Smooth muscle cell (in vitro differentiated cells): ENCODE measurements around the gene CFAP126. TPM values are rescaled to one million over a fixed set of nuclear protein-coding genes. Genes with fewer than 3 reads are reported as not detected.
A peak's percentile ranks its signal among the peaks of the same experiment; 100 is the strongest.
"Not testable (repeated sequence)": the region's sequence is repeated elsewhere in the genome, so short reads cannot be mapped to it uniquely, and the experiment has no call there.

Experiments used
- DNase-seq: peaks from one replicate; lab custom pipeline; 2025; ENCODE audit not compliant: unreplicated experiment; lab: John Stamatoyannopoulos, UW
- H2AFZ ChIP-seq: fragments of 200-600 bp; sonication (generic); 2 replicates; pipeline ENCODE4 v1.6.0; 2016; ENCODE audit warnings: antibody characterized with exemption, low read depth, mild to moderate bottlenecking
- H3F3A ChIP-seq: fragments of 200-600 bp; sonication (generic); 2 replicates; pipeline ENCODE4 v1.6.0; 2017; ENCODE audit warnings: antibody characterized with exemption, low read depth
- H3K27ac ChIP-seq: fragments of 200-600 bp; sonication (generic); 2 replicates; pipeline ENCODE4 v1.5.1; 2016; ENCODE audit warnings: low read depth, mild to moderate bottlenecking
- H3K27me3 ChIP-seq: fragments of 200-600 bp; sonication (generic); 2 replicates; pipeline ENCODE4 v1.6.1; 2016; ENCODE audit warnings: low read depth, mild to moderate bottlenecking
- H3K36me3 ChIP-seq: fragments of 200-600 bp; sonication (generic); 2 replicates; pipeline ENCODE4 v1.5.1; 2016; ENCODE audit warnings: low read depth
- H3K4me1 ChIP-seq: fragments of 200-600 bp; sonication (generic); 2 replicates; pipeline ENCODE4 v1.5.1; 2016; ENCODE audit warnings: low read depth
- H3K4me2 ChIP-seq: fragments of 200-600 bp; sonication (generic); 2 replicates; pipeline ENCODE4 v1.6.0; 2016; ENCODE audit warnings: mild to moderate bottlenecking
- H3K4me3 ChIP-seq: fragments of 200-600 bp; sonication (generic); 2 replicates; pipeline ENCODE4 v1.5.1; 2016; ENCODE audit warnings: mild to moderate bottlenecking
- H3K79me2 ChIP-seq: fragments of 200-600 bp; sonication (generic); 2 replicates; pipeline ENCODE4 v1.6.0; 2016; ENCODE audit warnings: low read depth, mild to moderate bottlenecking
- H3K9ac ChIP-seq: fragments of 200-600 bp; sonication (generic); 2 replicates; pipeline ENCODE4 v1.6.0; 2016; ENCODE audit warnings: low read depth
- H3K9me3 ChIP-seq: fragments of 200-600 bp; sonication (generic); replicated peaks from 2 replicates; pipeline ENCODE4 v1.5.1; 2016; ENCODE audit warnings: low read depth
- H4K20me1 ChIP-seq: fragments of 200-600 bp; sonication (generic); 2 replicates; pipeline ENCODE4 v1.6.0; 2016; ENCODE audit warnings: low read depth
- WGBS: methylation state at CpG from one replicate; pipeline ENCODE4 v1.1.7; 2016; ENCODE audit warnings: low lambda C conversion rate; 5-methylcytosine and 5-hydroxymethylcytosine counted together
- polyA plus RNA-seq: library from polyadenylated mRNA; unstranded; fragments of >200 nt; fragmentation: Nextera tagmentation; extraction: Ambion mirVana; gene quantifications from 2 replicates; pipeline ENCODE4 v1.2.1, GENCODE V29; 2016
- total RNA-seq: library from RNA; depleted of rRNA; stranded (reverse); fragments of >200 nt; gene quantifications from 2 replicates; pipeline ENCODE4 v1.2.3, GENCODE V29; 2014
- TF ChIP-seq, protein P1 (sequence below): fragments of 200-600 bp; sonication (generic); IDR thresholded peaks from 2 replicates; pipeline ENCODE4 v1.5.1; 2017; ENCODE audit warnings: borderline replicate concordance, mild to moderate bottlenecking, antibody characterized with exemption; ENCODE audit not compliant: insufficient read depth, poor library complexity, severe bottlenecking

Gene CFAP126, protein sequence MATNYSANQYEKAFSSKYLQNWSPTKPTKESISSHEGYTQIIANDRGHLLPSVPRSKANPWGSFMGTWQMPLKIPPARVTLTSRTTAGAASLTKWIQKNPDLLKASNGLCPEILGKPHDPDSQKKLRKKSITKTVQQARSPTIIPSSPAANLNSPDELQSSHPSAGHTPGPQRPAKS
- total RNA-seq, result not detected in 2 replicates
- polyA plus RNA-seq, result not detected in 2 replicates

DNA sequence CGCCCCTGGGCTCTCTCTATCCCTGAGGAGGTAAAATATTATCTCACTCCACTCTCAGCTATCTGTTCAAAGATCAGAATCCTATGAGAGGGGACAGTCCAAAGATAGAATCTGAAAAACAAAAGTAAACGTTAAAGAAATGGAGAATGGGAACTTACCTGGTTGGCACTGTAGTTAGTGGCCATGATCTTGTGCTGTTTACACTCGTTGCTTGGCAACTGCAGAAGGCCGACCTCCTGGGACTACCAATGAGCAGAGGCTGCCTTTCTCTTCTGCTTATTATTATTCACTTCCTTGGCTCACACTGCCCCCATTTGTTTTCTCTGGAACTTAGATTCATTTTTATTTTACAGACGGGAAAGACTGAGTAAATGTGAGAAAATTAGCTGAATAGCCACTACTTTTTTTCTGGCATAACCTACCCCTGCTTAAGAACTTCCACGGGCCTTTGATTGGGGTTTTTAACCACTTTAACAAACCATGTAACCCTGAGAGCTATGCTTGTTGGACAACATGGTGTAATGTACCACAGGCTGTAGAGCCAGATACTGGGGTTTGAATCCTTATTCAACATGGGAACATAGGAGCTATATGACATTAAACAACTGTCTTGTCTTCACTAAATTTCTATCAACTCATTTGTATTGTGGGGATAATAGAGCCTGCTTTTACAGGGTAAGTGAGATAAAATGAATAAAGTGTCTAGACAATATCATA is at the start of gene CFAP126:
Gene CFAP126, minus strand, starts transcription at position 193 of the 717 bp plus-strand sequence. Its CDS starts 8 bp downstream, at position 185.
- H3K27me3 ChIP-seq, result no peaks in the 10 kb centered on the region

DNA sequence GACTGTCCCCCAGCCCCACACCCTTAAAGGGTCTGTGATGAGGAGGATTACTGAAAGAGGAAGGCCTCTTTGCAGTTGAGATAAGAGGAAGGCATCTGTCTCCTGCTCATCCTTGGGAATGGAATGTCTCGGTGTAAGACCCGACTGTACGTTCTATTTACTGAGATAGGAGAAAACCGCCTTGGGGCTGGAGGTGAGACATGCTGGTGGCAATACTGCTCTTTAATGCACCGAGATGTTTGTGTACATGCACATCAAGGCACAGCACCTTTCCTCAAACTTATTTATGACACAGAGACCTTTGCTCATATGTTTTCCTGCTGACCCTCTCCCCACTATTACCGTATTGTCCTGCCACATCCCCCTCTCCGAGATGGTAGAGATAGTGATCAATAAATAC is 45.4 kb upstream of the CFAP126 start:
- WGBS, result 60% methylated on average over 7 of the region's 7 CpGs
- not testable (repeated sequence) for H3K4me2 ChIP-seq, H3K4me3 ChIP-seq, H3F3A ChIP-seq, H3K9me3 ChIP-seq, H3K4me1 ChIP-seq, H3K27me3 ChIP-seq, H3K9ac ChIP-seq, H2AFZ ChIP-seq, H3K36me3 ChIP-seq, H3K79me2 ChIP-seq, H4K20me1 ChIP-seq, H3K27ac ChIP-seq, DNase-seq

More for the DNA sequence above, at the start of gene CFAP126:
- Histone ChIP-seq H3K79me2 (no peaks in the 10 kb centered on the region), H3K27ac (no peak within 1 kb of the TSS), H3F3A (no peaks in the 10 kb centered on the region), H3K9ac (peak within 1 kb of the TSS; percentile 2), H3K4me1 (no peaks in the 10 kb centered on the region), H3K4me3 (no peak within 1 kb of the TSS), H2AFZ (no peak within 1 kb of the TSS), H3K9me3 (no peaks in the 10 kb centered on the region), H3K36me3 (no peaks in the 10 kb centered on the region), H4K20me1 (no peaks in the 10 kb centered on the region), H3K4me2 (no peak within 1 kb of the TSS)
- TF ChIP-seq, protein P1, sequence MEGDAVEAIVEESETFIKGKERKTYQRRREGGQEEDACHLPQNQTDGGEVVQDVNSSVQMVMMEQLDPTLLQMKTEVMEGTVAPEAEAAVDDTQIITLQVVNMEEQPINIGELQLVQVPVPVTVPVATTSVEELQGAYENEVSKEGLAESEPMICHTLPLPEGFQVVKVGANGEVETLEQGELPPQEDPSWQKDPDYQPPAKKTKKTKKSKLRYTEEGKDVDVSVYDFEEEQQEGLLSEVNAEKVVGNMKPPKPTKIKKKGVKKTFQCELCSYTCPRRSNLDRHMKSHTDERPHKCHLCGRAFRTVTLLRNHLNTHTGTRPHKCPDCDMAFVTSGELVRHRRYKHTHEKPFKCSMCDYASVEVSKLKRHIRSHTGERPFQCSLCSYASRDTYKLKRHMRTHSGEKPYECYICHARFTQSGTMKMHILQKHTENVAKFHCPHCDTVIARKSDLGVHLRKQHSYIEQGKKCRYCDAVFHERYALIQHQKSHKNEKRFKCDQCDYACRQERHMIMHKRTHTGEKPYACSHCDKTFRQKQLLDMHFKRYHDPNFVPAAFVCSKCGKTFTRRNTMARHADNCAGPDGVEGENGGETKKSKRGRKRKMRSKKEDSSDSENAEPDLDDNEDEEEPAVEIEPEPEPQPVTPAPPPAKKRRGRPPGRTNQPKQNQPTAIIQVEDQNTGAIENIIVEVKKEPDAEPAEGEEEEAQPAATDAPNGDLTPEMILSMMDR, result no peak
- no peak for DNase-seq
- 65% methylated on average over 6 of the region's 6 CpGs for WGBS

DNA sequence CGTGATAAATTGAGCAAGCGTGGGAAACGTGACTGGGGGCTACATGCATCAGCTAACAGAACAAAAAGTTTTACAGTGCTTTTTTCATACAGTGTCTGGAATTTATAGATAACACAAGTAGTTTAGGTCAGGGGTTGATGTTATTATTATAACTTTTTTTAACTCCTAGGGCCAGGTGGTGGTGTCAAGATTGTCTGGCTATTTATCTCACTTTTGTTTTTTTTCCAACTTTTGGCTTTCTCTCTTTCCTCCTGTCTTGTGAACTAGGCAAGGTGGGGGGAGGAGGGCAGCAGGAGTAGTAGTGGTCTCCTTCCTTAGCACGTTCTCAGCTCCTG is 42.9 kb upstream of the CFAP126 start:
- DNase-seq, H3K4me1 ChIP-seq, H4K20me1 ChIP-seq, H2AFZ ChIP-seq, H3K36me3 ChIP-seq, H3K79me2 ChIP-seq, H3K4me2 ChIP-seq, H3K9me3 ChIP-seq, H3K4me3 ChIP-seq, H3F3A ChIP-seq, H3K27ac ChIP-seq, H3K27me3 ChIP-seq, H3K9ac ChIP-seq: not testable (repeated sequence)
- WGBS, result 93% methylated on average over 4 of the region's 4 CpGs

DNA sequence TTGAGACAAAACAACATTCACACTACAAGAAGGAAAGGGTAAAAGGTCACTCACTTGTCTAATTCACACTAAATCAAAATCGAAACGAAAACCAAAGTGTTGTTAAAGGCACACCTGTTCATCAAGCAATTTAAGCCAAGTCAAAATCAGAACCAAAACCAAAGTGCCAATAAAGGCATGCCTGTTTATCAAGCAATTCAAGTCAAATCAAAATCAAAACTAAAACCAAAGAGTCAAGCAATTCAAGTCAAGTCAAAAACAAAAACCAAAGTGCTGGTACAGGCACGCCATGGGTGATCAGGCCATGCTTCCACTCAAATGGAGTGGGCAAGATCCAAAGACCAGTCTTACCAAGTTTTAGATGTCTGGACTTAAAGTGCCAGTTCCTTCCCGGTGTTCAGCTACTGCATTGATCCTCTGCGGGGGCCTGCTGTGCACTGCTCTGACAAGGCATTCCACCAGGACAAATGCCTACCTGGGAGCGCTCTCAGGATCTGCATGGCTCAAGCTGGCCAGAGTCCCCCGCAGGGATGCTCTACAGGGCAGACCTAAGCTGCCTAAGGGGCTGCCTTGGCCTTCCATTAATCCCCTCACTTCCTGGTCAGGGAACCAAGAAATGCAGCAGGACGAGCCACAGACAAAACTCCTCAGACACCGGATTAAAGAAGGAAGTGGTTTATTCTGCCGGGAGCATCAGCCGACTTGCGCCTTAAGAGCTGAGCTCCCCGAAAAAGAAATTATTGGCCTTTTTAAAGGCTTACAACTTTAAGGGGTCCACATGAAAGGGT is 42.4 kb upstream of the CFAP126 start:
- not testable (repeated sequence) for H3K4me3 ChIP-seq, H4K20me1 ChIP-seq, H3K9me3 ChIP-seq, H2AFZ ChIP-seq, H3K9ac ChIP-seq, DNase-seq, H3F3A ChIP-seq, H3K27me3 ChIP-seq, H3K27ac ChIP-seq, H3K4me1 ChIP-seq, H3K4me2 ChIP-seq, H3K79me2 ChIP-seq, H3K36me3 ChIP-seq
- WGBS, result 90% methylated on average over 13 of the region's 13 CpGs

DNA sequence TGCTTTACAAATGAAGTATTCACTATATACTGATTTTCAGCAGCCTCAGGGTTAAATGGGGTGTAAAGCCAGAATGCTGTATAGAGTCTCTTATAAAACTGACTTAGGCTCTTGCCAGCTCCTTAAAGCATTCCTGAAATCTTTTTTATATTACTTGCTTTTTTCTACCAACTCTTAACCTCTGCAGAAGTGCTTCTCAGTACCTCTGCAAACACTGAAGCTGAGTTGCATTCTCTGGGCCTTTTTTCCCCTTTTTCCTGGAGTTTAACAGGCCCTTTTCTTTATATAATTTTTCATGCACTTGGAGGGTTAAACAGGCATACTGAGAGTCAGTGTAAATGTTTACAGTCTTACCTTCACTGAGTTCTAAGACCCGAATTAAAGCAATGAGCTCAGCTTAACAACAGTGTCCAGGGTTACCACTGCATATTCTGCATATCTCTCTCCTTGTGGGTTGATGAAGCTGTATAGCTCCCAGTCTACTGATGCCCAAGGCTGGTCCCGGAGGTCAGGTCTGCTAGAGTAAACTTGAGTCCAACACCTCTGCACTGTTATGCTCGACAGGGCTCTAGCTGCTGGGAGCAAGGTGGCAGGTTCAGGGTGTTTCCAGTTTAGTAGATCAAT is 40.9 kb upstream of the CFAP126 start:
- H3K36me3 ChIP-seq, result no peaks in the 10 kb centered on the region
- no peak overlapping the region for H3K27ac ChIP-seq
- no peaks in the 10 kb centered on the region for H3K4me1 ChIP-seq
- H3F3A ChIP-seq, result no peaks in the 10 kb centered on the region
- no peak for DNase-seq
- no peaks in the 10 kb centered on the region for H3K9me3 ChIP-seq
- no peaks in the 10 kb centered on the region for H3K79me2 ChIP-seq
- WGBS, result 72% methylated on average over 3 of the region's 3 CpGs
- H3K27me3 ChIP-seq, result no peaks in the 10 kb centered on the region
- H3K4me2 ChIP-seq, result no peak overlapping the region
- no peak overlapping the region for H2AFZ ChIP-seq
- TF ChIP-seq, protein P1, result no peak
- no peak overlapping the region for H3K9ac ChIP-seq
- H3K4me3 ChIP-seq, result no peak overlapping the region
- H4K20me1 ChIP-seq, result no peaks in the 10 kb centered on the region
